Iris pigment epithelial cell (primary cell): ENCODE results near the gene MRLN.
"Not testable (repeated sequence)": the region's sequence is repeated elsewhere in the genome, so short reads cannot be mapped to it uniquely, and the experiment has no call there.

Source experiments
- DNase-seq: peaks from one replicate; pipeline ENCODE4 v3.0.0-alpha.2; 2011; ENCODE audit warnings: low read depth

Gene MRLN

DNA sequence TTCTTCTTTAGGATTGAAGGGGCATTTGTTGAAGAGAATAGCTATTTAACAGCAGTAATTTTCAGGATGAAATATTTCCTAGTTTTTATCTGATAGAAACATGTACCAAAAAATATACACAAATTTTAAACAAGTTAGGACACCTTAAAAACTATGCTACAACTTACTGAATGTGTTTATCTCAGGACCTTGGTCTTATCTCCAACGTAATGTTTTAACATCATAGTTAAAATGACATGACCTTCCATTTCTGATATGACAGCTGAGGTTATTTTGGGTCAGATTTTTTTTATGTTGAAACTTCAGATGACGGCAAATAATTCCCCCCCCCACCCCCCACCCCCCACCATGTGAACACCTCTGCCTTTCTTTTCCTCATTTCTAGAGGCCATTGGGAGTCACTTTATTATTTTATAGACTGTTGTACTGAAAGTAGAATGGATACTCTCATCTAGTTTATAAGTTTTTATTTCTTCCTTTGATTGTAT is 8.0 kb downstream of the MRLN start:
- DNase-seq = no peak

DNA sequence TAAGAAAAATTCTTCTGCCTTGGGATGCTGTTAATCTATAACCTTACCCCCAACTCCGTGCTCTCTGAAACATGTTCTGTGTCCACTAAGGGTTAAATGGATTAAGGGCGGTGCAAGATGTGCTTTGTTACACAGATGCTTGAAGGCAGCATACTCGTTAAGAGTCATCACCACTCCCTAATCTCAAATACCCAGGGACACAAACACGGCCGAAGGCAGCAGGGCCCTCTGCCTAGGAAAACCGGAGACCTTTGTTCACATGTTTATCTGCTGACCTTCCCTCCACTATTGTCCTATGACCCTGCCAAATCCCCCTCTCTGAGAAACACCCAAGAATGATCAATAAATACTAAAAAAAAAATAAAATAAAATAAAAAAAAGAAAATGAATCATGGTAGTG is 8.5 kb downstream of the MRLN start:
- DNase-seq = not testable (repeated sequence)

DNA sequence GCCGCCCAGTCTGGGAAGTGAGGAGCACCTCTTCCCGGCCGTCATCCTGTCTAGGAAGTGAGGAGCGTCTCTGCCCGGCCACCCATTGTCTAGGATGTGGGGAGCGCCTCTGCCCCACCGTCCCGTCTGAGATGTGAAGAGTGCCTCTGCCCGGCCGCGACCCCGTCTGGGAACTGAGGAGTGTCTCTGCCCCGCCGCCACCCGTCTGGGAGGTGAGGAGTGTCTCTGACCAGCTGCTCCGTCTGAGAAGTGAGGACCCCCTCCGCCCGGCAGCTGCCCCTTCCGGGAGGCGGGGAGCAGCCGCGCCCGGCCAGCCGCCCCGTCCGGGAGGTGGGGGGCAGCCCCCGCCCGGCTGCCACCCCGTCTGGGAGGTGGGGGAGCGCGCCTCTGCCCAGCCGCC is 9.1 kb downstream of the MRLN start:
- not testable (repeated sequence) for DNase-seq

DNA sequence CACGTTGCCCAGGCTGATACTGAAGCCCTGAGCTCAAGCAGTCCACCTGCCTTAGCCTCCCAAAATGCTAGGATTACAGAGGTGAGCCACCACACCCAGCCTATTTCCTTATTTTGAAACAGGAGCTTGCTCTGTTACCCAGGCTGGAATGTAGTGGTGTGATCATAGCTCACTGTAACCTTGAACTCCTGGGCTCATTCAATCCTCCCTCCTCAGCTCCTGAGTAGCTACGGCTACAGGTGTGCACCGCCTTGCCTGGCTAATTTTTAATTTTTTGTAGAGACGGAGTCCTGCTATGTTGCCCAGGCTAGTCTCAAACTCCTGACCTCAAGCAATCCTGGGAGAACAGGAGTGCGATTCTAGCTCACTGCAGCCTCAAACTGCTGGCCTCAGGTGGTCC is 11.7 kb downstream of the MRLN start:
- DNase-seq = no peak

DNA sequence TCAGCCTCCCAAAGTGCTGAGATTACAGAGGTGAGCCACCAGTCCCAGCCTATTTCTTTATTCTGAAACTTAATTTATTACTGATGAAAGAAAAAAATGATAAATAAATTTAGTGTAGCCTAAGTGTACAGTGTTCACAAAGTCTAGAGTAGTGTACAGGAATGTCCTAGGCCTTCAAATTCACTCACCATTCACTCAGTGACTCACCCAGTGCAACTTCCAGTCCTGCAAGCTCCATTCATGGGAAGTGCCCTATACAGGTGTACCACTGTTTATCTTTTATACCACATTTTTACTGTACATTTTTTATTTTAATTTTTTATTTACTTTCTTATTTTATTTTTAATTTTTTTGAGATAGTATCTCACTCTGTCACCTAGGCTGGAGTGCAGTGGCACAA is 12.2 kb downstream of the MRLN start:
- DNase-seq = no peak

DNA sequence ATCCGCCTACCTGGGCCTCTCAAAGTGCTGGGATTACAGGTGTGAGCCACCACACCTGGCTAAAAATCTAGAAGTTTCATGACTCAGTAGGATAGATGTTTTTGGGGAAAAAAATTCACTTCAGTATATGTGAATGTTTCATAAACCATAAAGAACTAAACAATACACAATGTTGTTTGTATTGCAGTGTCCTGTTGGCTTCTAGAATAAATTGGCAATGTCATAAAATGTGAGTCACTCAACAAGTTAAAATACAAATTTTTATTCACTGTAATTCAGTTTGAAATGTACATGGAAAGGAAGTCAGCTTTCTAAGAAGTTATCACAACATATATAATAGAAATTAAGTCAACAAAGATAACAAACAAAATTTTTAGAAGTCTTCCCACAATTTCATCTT is 16.5 kb downstream of the MRLN start:
- no peak for DNase-seq

DNA sequence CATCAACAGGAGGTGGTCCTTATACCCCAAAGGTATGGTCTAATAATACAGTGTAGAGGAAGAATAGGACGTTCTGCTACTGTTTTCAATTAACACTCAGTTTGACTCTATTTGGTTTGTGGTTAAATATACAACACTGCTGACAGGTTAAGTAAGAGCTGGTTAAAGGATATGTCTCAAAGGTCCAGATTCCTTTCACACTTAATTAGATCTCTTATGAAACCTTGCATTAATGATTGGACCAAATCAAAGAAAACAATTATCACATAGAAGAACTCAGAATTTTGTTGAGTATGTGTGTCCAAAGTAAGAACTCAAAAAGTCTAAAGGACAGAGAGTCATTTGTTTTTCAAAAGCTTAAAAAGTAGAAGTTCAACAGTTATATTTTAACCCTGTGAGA is 18.0 kb downstream of the MRLN start:
- no peak for DNase-seq

DNA sequence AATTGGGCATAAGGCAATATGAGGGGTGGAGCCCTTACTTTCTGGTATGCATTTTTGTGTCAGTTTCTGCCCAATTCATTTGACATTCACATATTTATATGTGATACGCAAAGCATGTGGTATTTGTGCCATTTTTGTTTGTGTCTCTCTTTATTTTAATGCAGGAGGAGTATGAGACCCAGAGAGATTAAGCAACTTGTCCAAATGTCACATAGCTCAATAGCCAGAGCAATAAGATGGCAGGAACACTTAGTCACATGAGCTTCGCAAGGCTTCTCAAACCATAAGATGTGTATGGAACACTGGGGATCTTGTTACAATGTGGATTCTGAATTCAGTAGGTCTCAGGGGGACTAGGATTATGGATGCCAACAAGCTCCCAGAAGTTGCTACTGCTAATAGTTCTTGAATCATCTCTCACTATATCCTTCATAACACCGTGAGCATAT is 19.2 kb downstream of the MRLN start:
- DNase-seq = no peak

DNA sequence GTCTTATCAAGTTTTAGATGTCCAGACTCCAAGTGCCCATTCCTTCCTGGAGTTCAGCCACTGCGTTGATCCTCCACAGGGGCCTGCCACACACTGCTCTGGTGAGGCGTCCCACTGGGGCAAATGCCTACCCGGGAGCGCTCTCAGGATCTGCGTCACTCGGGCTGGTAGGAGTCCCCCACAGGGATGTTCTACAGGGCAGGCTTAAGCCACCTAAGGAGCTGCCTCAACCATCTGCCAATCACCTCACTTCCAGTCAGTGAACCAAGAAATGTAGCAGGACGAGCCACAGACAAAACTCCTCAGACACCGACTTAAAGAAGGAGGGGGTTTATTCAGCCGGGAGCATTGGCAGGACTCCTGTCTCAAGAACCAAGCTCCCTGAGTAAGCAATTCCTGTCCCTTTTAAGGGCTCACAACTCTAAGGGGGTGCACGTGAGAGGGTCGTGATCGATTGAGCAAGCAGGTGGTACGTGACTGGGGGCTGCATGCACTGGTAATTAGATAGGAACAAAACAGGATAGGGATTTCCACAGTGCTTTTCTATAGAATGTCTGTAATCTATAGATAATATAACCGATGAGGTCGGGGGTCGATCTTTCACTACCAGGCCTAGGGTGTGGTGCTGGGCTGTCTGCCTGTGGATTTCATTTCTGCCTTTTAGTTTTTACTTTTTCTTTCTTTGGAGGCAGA is 19.8 kb downstream of the MRLN start:
- not testable (repeated sequence) for DNase-seq

DNA sequence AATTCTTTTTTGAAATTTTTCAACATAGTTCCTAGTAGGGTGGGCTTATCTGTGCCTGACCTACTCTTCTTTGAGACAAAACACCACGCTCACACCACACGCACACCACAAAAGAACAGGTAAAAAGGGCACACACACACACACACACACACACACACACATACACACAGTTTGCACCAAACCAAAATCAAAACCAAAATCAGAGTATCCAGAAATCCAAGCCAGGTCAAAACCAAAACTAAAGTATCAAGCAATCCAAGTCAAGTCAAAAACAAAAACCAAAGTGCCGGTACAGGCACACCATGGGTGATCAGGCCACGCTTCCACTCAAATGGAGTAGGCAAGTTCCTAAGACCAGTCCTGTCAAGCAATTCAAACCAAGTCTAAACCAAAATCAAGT is 20.4 kb downstream of the MRLN start:
- not testable (repeated sequence) for DNase-seq

DNA sequence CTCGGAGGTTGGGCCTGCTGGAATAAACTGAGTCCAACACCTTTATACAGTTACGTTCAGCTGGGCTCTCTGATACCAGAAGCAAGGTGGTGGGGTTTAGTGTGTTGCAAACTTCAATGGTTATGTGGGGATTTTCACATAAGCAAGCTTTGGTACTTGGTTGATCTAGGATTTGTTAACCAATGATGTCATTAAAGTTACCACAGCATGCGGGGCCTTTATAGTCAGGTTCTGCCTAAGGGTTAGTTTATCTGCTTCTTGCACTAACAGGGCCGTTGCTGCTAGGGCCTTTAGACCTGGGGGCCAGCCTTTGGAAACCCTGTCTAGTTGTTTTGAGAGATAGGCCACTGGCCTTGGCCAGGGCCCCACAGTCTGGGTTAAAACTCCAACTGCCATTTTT is 24.1 kb downstream of the MRLN start:
- DNase-seq = not testable (repeated sequence)

DNA sequence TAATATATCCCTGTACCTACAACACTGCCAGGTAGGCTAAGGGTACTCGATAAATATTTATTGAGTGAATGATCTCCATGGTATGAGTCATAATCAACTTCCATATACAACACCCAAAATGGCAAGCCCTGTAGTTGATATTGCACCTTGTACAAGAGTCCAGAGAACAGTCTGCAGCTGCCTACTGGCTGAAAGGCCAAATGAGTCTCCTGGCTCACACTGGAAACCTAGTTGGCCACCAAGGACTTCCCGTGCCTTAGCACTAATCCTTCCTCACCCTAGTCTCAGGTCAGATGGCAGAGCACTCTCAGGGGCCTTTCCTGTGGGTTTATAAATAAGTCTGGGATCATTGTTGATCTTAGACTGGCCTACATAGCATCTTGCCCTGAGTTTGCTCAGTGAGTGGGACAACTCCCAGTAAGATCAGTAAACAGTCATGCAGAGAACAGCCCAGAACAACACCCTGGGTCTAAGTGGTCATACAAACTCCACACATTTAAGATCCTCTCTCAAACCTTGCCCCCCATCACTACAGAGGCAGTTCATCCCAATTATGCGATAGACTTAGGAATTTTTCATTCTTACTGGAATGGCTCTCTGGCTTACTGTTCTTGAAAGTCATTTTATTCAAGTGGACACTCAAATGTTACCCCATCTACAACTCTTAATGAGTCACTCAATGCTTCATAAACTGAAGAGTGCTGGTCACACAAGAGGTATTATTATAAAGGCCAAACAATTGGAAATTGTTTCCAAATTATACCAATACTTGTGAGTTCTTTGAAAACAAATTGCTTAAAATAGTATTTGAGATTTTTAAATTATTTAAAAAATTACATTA is 28.9 kb downstream of the MRLN start:
- DNase-seq = no peak

DNA sequence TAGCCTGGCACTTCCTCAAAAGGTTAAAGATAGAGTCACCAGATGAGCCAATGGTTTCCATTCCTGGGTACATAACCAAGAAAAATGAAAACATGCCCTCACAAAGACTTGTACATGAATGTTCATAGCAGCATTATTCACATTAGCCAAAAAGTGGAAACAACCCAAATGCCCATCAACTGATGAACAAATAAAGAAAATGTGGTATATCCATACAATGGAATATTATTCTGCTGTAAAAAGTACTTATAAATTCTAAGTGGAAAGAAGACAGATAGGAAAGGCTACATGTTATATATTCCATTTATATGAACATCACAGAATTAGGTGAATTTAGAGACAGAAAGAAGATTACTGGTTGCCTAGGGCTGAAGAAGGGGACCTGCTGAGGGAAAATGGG is 32.9 kb downstream of the MRLN start:
- no peak for DNase-seq

DNA sequence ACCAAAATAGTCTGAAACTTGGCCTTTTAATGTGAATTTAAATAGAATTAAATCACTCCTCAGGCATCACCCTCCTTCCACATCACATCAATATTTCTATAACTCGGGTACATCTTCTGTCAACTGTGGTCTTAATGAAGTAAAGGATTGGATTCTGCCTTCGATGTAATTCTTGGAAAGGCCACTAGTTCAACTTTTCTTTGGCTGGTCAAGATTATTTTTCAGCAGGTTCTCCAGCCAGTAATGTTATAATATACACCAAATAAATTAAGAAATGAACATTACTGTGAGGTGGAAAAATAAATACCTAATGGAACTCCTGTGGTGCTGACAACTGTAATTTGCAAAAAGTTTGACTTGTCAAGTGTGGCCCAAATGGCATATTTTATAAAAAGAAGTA is 33.9 kb downstream of the MRLN start:
- DNase-seq = no peak

DNA sequence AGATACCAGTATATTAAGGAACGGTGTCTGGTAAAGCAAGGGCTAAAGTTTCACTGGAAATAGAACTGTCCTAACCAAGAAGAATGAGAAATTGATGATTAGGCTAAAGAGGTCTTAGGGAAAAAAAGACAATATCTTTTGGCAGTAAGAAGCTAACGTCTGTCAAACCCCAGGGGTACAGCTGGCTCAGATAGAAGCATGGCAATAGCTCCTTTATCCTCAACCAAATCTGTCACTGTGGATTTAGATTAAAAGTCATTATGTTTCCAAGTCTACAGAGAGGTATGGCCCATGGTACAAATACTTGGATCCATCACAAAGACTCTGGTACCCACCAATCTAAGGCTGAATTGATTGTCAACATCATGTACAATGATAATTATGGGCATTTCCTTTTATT is 35.0 kb downstream of the MRLN start:
- no peak for DNase-seq

DNA sequence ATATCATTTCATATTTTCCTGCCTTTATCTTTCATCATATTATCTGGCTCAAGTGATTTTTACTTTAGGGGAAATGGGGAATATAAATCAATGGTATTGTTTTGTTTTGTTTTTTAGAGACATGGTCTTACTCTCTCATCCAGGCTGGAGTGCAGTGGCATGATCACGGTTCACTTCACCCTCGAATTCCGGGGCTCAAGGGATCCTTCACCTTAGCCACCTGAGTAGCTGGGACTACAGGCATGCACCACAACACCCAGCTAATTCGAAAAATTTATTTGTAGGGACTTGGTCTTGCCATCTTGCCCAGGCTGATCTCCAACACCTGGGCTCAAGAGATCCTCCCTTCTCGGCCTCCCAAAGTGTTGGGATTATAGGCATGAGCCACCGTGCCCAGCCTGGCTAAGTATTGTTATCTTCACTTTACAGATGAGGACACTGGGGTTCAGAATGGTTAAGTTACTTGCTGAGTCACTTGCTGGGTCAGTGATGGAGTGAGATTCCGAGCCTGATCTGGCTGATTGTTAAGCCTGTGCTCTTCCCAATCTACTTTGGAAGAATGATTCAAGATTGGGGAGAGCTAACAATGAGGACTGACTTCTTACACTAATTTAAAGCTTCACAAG is 39.9 kb downstream of the MRLN start:
- DNase-seq = no peak

DNA sequence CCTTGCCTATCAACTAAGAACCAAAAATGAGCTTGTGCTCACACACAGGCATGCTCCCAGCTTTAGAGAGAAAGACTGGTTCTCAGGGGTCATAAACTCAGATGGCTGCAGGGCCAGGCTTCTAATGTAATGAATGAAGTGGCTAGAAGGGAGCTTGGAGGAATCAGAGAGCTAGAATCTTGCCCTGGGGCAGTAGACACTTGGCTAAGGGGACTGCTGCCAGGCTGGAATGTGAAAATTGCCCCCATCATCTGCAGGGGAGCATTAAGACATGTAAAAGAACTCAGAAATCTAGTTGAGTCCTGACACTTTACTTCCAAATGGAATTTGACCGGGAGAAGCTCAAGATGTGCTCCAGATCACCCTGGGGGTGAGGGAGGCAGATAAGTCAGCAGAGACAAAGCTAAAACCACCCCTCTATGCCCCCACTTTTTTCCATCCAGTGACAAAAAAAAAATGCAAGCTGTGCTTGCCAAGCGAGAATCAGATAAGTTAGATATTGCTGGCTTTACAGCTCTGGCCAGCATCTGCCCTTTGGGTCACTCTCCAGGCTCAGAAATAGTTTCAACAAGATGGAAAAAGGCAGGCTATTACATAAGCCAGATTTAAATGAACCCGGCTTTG is 41.3 kb downstream of the MRLN start:
- DNase-seq = no peak

DNA sequence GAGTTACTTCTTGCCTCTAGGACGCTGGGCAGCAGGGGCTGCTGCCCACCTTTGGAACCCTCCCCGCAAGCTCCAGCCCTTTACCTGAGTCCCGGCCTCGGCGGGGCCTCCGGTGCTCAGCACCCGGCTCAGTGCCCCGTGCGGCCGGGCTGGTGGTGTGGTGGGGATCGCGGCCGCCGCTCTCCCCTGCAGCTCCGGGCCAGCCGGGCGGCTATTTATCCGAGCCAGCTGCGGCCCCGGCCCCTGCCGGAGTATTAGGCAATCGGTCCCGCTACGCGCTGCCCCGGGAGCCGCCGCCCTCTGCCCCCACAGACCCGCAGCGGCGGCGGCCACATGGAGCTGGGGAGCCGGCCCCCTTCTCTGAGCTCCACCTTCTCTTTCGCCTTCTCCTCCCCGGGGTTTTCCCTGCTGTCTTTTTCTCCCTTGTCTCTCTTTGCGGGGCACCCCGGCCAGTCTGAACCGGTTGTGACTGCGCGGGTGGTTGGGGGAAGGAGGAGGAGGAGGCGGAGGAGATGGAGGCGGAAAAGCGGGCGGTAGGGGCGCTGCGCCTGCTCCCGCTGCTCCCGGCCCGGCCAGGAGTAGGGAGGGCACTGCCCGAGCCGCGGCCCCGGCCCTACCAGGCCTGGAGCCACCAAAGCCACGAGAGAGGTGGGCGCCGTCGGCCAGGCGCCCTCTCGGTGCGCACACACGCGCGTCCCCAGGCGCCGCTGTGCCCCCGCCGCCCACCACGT is 43.7 kb downstream of the MRLN start, which contains the start of gene SLC16A9:
Gene SLC16A9 (minus strand): TSS at position 456 of the 731 bp plus-strand sequence. CDS start 25,559 bp downstream, outside the sequence.
- peak; percentile 37 for DNase-seq

DNA sequence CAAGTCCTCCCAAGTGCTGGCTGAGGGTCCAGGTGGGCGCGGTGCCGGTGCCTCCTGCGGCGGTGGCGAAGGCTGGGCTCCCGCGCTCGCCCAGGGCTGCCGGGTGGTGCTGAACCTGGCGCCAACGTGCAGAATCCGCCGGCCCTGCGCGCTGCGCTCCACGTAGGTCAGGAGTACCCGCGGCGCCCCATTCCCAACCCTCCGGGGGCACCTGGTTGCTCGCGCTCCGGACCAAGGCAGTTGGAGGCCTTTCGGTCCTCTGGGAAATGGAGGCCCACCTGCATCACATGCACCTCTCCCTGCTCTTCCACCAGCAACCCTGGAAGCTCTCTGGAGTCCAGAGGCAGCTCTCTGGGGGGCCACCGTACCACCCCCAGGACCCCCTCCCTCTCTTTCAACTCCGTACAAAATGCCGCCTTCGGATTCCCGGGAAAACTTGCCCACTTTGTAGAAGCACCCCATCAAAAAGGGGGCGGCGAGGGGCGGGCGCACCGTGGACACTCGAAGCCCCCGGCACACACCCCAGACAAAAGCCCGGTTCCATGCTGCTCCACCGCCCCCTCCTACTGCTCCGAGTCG is 44.4 kb downstream of the MRLN start:
- DNase-seq = peak; percentile 8

DNA sequence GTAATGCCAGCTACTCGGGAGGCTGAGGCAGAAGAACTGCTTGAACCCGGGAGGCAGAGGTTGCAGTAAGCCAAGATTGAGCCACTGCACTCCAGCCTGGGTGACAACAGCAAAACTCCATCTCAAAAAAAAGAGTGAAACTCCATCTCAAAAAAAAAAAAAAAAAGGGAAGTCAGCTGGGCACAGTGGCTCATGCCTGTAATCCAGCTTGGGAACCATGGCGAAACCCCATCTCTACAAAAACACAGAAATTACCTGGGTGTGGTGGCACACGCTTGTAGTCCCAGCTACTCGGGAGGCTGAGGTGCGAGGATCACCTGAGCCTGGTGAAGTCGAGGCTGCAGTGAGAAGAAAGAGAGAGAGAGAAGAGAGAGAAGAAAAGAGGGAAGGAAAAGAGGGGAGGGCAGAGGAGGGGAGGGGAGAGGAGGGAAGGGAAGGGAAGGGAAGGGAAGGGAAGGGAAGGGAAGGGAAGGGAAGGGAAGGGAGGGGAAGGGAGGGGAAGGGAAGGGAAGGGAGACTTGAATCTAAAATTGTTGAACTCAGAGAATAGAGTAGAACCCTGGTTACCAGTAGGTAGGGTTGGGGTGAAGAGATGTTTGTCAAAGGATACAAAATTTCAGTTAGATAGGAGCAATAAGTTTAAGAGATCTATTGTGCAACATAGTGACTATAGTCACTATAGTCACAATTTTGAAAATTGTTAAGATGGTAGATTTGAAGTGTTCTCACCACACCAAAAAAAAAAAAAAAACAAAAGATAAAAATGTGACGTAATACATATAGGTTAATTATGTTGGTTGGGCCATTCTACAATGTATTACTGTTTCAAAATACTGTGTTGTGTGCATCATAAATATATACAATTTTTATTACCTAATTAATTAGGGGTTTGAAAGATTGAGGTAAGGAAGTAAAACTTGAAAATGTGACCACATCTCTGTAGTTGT is 46.1 kb downstream of the MRLN start:
- no peak for DNase-seq
